Fibroblast of gingiva (primary cell): ENCODE measurements around the gene TMBIM6.
"Not testable (repeated sequence)": the region's sequence is repeated elsewhere in the genome, so short reads cannot be mapped to it uniquely, and the experiment has no call there.

ENCODE experiments used
- DNase-seq: peaks from one replicate; pipeline ENCODE4 v3.0.0-alpha.2; 2011; ENCODE audit warnings: low read depth

TMBIM6 gene

GRCh38 chr12:49740930-49741881, at the start of gene TMBIM6:
TMBIM6 (plus strand) TSS chr12:49741557; CDS start chr12:49752494, 10,937 bp downstream.
- peak; percentile 100 for DNase-seq

- no peak for DNase-seq
These were observed 48.5 kb upstream of the TMBIM6 start for GRCh38 chr12:49692851-49693250.

- no peak for DNase-seq
These were observed 47.4 kb upstream of the TMBIM6 start for GRCh38 chr12:49693931-49694444.

- no peak for DNase-seq
These were observed 44.6 kb upstream of the TMBIM6 start for GRCh38 chr12:49696723-49697122.

GRCh38 chr12:49697808-49698207, 43.5 kb upstream of the TMBIM6 start:
- no peak for DNase-seq

GRCh38 chr12:49698619-49699545, 42.5 kb upstream of the TMBIM6 start:
- peak; percentile 16 for DNase-seq

GRCh38 chr12:49702009-49702408, 39.3 kb upstream of the TMBIM6 start:
- no peak for DNase-seq

GRCh38 chr12:49702676-49703215, 38.6 kb upstream of the TMBIM6 start:
- no peak for DNase-seq

GRCh38 chr12:49703647-49704137, 37.7 kb upstream of the TMBIM6 start:
- no peak for DNase-seq

- peak; percentile 42 for DNase-seq
These were observed 35.8 kb upstream of the TMBIM6 start for GRCh38 chr12:49705479-49706134.

- DNase-seq: peak; percentile 37
These were observed 34.8 kb upstream of the TMBIM6 start for GRCh38 chr12:49706351-49707127.

- DNase-seq: peak; percentile 97
These were observed 34.1 kb upstream of the TMBIM6 start, which contains the start of gene FMNL3 for GRCh38 chr12:49707128-49707811. FMNL3 (minus strand) TSS chr12:49707405; CDS start chr12:49707180, 225 bp downstream.

- no peak for DNase-seq
These were observed 33.6 kb upstream of the TMBIM6 start for GRCh38 chr12:49707812-49708147.

- DNase-seq: no peak
These were observed 32.5 kb upstream of the TMBIM6 start for GRCh38 chr12:49708851-49709250.

GRCh38 chr12:49713952-49714351, 27.4 kb upstream of the TMBIM6 start:
- DNase-seq: not testable (repeated sequence)

GRCh38 chr12:49716553-49716952, 24.8 kb upstream of the TMBIM6 start:
- DNase-seq: no peak

GRCh38 chr12:49717800-49718199, 23.6 kb upstream of the TMBIM6 start:
- not testable (repeated sequence) for DNase-seq

GRCh38 chr12:49720214-49720613, 21.1 kb upstream of the TMBIM6 start:
- peak; percentile 53 for DNase-seq

GRCh38 chr12:49721355-49721754, 20.0 kb upstream of the TMBIM6 start:
- DNase-seq: not testable (repeated sequence)

- no peak for DNase-seq
These were observed 12.9 kb upstream of the TMBIM6 start for GRCh38 chr12:49728446-49728845.
